Left lobe of liver (tissue), 2 donors: ENCODE measurements around the gene NFATC2. TPM values are rescaled to one million over a fixed set of nuclear protein-coding genes. Genes with fewer than 3 reads are reported as not detected.

ENCODE experiments used
- ATAC-seq: fragments of 200-7000 bp; cut with Tn5 transposase; one replicate; pipeline ENCODE4 v1.9.1; 2020; ENCODE audit warnings: mild to moderate bottlenecking, moderate library complexity
- DNase-seq: peaks from one replicate; pipeline ENCODE4 v3.0.0-alpha.2; 2020; ENCODE audit warnings: low spot score
- total RNA-seq: library from RNA; stranded (reverse); gene quantifications from one replicate; pipeline ENCODE4 v1.2.1, GENCODE V29; 2021
- donor health status: DM: no; HTN: no; CAD: no; lungs with moderate emphysema.
- donor health status: DM: no; HTN: yes; CAD: no.

Gene NFATC2
- total RNA-seq, 1 donor from 2014 or later, result 4.6 TPM

- no peak for ATAC-seq
- DNase-seq, result no peak
Measured at GRCh38 chr20:51366155-51366886, 176.2 kb downstream of the NFATC2 start.

- no peak for ATAC-seq
Measured at GRCh38 chr20:51365670-51366069, 176.8 kb downstream of the NFATC2 start.

GRCh38 chr20:51363813-51364212 is 178.7 kb downstream of the NFATC2 start:
- DNase-seq (no peak), ATAC-seq (no peak)

More at GRCh38 chr20:51365670-51366069, 176.8 kb downstream of the NFATC2 start:
- no peak for DNase-seq

- no peak for ATAC-seq
Measured at GRCh38 chr20:51363378-51363777, 179.1 kb downstream of the NFATC2 start.

GRCh38 chr20:51362254-51362653 is 180.3 kb downstream of the NFATC2 start:
- ATAC-seq (no peak), DNase-seq (no peak)

More at GRCh38 chr20:51363378-51363777, 179.1 kb downstream of the NFATC2 start:
- no peak for DNase-seq

GRCh38 chr20:51361258-51361657 is 181.3 kb downstream of the NFATC2 start:
- ATAC-seq, result no peak

GRCh38 chr20:51360451-51361201 is 181.9 kb downstream of the NFATC2 start:
- ATAC-seq (no peak), DNase-seq (no peak)

More at GRCh38 chr20:51361258-51361657, 181.3 kb downstream of the NFATC2 start:
- no peak for DNase-seq

GRCh38 chr20:51359947-51360346 is 182.6 kb downstream of the NFATC2 start:
- ATAC-seq (no peak), DNase-seq (no peak)

GRCh38 chr20:51359401-51359800 is 183.1 kb downstream of the NFATC2 start:
- DNase-seq (no peak), ATAC-seq (no peak)

- DNase-seq (no peak), ATAC-seq (no peak)
Measured at GRCh38 chr20:51358032-51358724, 184.3 kb downstream of the NFATC2 start.

- DNase-seq (no peak), ATAC-seq (no peak)
Measured at GRCh38 chr20:51357543-51357942, 185.0 kb downstream of the NFATC2 start.

GRCh38 chr20:51356871-51357270 is 185.6 kb downstream of the NFATC2 start:
- no peak for DNase-seq
- no peak for ATAC-seq

GRCh38 chr20:51354769-51355319 is 187.7 kb downstream of the NFATC2 start:
- ATAC-seq (no peak), DNase-seq (no peak)

GRCh38 chr20:51354191-51354768 is 188.2 kb downstream of the NFATC2 start:
- DNase-seq, result no peak
- ATAC-seq, result no peak

GRCh38 chr20:51353491-51353890 is 189.0 kb downstream of the NFATC2 start:
- no peak for ATAC-seq
- DNase-seq, result no peak

- DNase-seq (no peak), ATAC-seq (no peak)
Measured at GRCh38 chr20:51352791-51353190, 189.7 kb downstream of the NFATC2 start.

GRCh38 chr20:51350941-51351631 is 191.4 kb downstream of the NFATC2 start:
- DNase-seq (no peak), ATAC-seq (no peak)

GRCh38 chr20:51348876-51349275 is 193.6 kb downstream of the NFATC2 start:
- ATAC-seq (no peak), DNase-seq (no peak)

- DNase-seq (no peak), ATAC-seq (no peak)
Measured at GRCh38 chr20:51347831-51348230, 194.7 kb downstream of the NFATC2 start.
